Effector CD8-positive, alpha-beta T cell (primary cell): Measurements from ENCODE around the gene PROM1.

Source experiments
- DNase-seq: peaks from one replicate; lab custom pipeline; 2025; lab: John Stamatoyannopoulos, UW

The PROM1 gene

DNA sequence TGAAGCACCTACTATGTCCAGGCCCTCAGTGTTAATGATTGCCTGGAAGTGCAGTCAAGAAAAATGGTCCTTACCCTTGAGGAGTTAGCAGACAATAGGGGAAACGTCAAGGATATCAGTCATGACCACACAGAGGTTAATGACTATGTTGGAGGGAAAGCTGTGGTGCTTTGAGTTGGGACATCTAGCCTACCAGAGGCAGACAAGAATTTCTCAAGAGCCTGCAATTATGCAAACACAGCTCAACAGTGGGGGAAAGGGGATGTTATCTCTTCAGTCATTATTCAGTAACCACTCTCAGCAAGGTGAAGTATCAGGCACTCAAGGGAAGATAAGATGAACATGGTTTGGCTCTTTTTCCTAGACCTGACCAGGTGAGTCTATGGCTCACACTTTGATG is 138.3 kb downstream of the PROM1 start:
- no peak for DNase-seq

DNA sequence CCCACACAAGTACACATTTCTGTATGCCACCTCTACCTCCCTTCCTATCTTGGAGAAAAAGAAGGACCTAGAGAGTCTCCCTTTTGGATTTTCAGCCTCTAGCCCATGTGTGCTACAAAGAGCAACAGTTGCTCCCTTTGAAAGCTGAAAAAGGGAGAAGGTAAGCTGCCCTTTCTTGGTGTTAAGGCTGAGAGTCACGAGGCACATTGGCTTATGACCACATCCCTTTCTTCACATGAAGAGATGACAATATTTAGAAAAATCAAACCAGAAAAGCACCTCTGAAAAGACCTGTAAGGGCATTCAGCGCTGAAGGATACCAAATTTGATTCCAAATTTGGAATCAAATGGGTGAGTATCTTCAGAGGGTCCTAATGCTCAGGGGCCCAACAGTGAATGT is 138.9 kb downstream of the PROM1 start:
- no peak for DNase-seq

DNA sequence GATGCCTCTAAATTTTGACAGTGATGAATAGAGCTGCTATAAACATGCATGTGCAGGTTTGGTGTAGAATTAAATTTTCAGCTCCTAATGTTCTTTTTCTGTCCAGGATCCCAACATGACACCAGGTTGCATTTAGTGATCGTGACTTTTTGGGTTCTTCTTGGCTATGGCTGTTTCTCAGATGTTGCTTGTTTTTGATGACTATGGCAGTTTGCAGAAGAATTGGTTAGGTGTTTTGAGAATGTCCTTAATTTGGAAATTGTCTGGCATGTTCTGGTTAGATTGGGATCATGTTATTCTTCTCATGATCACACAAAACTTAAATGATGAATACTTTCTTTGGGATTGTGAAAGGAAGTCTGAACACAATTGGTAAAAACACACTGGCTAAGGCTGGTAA is 141.5 kb downstream of the PROM1 start:
- DNase-seq = no peak

GRCh38 chr4:15938640-15939039 is 145.2 kb downstream of the PROM1 start, which contains the start of gene FGFBP1:
FGFBP1 (minus strand) TSS chr4:15938740; CDS start chr4:15936632, 2,108 bp downstream.
- DNase-seq = no peak

- DNase-seq = no peak
Measured at GRCh38 chr4:15938182-15938581, 145.6 kb downstream of the PROM1 start.

- DNase-seq = no peak
Measured at GRCh38 chr4:15936495-15936894, 147.3 kb downstream of the PROM1 start.

DNA sequence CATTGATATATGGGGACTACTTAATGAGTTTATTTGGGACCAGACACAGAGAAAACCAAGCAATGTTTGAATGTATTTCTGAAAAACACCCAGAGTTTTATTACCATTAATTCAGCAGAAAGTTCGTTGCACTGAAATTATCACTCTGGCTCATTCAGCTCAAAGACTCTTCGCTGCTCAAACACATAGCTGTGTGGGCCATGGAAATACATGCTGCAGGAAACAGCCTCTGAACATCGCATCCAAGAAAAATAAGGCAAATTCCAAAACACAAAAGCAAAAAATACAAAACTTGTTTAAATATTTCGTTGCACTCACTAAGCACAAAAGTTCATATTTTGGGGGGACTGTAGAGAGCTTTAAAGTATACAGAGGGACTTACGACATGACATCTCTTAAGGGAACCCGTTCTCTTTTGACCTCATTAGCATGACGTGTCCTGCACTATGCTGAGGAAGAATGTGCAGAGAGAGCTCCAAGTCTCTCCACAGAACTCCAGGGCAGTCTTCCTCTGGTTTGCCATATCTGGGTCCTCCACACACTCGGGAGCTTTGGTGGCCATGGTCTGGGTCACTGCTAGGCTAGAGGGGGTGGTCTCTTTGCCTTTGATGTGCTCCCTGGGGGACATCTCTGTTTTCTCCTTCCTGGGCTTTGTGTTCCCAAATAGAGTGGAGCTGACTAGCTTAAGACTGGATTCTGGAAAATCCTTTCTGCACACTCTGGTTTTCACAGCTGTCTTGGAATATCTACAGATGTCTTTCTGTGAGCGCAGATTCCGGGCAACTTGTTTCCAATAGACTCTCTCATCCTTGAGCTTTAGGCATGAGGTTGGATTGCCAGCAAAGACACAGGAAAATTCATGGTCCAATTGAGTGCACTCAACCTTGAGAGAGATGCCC is 148.1 kb downstream of the PROM1 start:
- no peak for DNase-seq

GRCh38 chr4:15934259-15934658 is 149.6 kb downstream of the PROM1 start:
- no peak for DNase-seq

- no peak for DNase-seq
Measured at GRCh38 chr4:15931451-15932210, 152.2 kb downstream of the PROM1 start.

GRCh38 chr4:15930314-15930713 is 153.5 kb downstream of the PROM1 start:
- no peak for DNase-seq

DNA sequence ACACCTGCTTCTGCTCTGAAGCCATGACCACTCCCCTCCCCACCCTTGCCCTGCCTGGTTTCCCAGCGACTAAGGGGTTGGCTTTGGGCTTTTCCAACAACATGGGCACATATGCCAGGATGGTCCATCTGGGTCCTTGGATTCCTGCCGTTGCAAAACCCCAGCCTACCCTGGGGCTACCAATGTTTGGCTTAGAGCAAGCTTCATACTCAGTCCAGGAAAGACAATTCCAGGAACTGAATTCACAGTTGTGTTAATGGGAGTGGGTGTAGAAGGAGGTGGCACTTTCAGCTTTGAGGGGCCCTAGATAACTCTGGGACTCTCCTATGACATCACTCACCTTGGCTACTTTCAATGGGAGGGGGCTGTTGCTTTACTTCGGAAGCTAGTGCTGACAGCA is 154.3 kb downstream of the PROM1 start:
- DNase-seq = no peak

DNA sequence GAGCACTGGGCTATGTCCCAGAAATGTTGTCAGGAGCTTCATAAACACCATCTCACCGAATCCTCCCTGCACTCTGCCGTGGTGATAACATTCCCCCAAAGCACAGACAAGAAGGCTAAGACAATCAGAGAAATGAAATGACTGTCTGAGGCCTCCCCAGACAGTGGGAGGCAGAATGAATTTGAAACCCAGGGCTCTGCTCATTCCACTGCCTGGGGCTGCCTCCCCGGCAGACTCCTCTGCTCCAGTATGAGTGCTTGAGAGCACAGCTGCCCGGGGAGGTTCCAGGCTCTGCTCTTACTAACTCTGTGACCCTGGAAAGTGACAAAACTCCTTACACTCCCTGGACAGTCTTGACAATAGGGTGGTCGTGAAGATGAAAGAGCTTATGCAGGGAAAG is 154.9 kb downstream of the PROM1 start:
- DNase-seq = no peak

DNA sequence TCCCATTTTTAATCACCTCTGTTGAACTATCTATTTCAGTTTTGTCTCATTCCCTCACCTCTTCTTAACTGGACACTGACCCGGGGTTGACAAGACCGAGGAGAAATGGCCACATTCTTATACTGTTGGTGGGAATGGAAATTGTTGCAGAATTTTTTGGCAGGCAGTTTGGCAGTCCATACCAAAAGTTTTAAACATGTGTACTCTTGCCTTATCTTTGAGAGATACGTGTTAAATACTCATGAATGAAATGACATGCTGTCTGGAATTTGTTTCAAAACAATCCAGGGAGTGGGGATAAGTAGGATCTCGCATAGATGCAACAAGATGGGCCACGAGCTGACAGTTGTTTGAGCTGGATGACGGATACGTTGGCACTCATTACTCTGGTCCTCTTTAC is 157.3 kb downstream of the PROM1 start:
- no peak for DNase-seq

- no peak for DNase-seq
Measured at GRCh38 chr4:15925830-15926229, 158.0 kb downstream of the PROM1 start.

GRCh38 chr4:15921592-15921932 is 162.3 kb downstream of the PROM1 start:
- no peak for DNase-seq

- DNase-seq = no peak
Measured at GRCh38 chr4:15920723-15921591, 162.9 kb downstream of the PROM1 start.

GRCh38 chr4:15918484-15919129 is 165.2 kb downstream of the PROM1 start:
- DNase-seq = no peak
